GM12891 (cell line): ENCODE measurements around the gene ABAT.

ENCODE experiments used
- POLR2A ChIP-seq: IDR thresholded peaks from 2 replicates; pipeline ENCODE4 v1.6.1; 2011; ENCODE audit warnings: low read depth, low read length, control low read depth
- POLR2AphosphoS5 ChIP-seq: IDR thresholded peaks from 2 replicates; pipeline ENCODE4 v1.6.1; 2011; ENCODE audit warnings: low read depth, low read length, control low read depth
- SPI1 ChIP-seq: IDR thresholded peaks from 2 replicates; pipeline ENCODE4 v1.6.1; 2011; ENCODE audit warnings: low read depth, low read length, control low read depth
- TAF1 ChIP-seq: IDR thresholded peaks from 2 replicates; pipeline ENCODE4 v1.6.1; 2011; ENCODE audit warnings: low read depth, low read length, control low read depth

DNA sequence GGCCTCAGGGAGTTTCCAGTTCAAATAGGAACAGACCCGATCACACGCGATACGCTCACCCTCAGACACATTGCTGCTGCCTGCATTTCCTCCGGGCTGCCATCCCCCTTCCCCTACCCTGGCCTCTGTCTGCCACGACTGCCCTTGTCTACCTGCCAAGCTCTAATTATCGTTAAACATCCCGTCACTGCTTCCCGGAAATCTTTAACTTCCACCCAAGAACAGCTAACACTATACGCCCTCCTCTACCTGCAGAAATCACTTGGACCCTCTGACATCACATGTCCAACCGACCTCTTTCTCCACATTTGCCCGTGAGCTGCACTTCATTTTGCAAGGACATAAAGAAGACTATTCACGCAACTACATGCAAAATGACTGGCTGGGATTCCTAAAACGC, 40.4 kb downstream of the ABAT start:
- TF ChIP-seq POLR2A (no peak), TAF1 (no peak), SPI1 (no peak), POLR2AphosphoS5 (no peak)
